Liver (tissue), 9 donors: ENCODE data around the gene SUPT16H. TPM values are rescaled to one million over a fixed set of nuclear protein-coding genes. Genes with fewer than 3 reads are reported as not detected.

ENCODE experiments used
- DNase-seq: peaks from one replicate; pipeline ENCODE4 v3.0.0-alpha.2; 2017; ENCODE audit warnings: low spot score
- H3K27ac ChIP-seq, 2 donors: one replicate each; pipeline ENCODE4 v1.7.0; 2013; ENCODE audit warnings: inconsistent platforms in 2 of 2, low read length in 2 of 2, control low read depth in 1 of 2, low read depth in 1 of 2, mild to moderate bottlenecking in 1 of 2
- H3K27me3 ChIP-seq, 4 donors: one replicate each; pipeline versions ENCODE4 v1.6.1 to v1.7.0; 2013; ENCODE audit warnings: low read length in 3 of 4, inconsistent platforms in 1 of 4, mild to moderate bottlenecking in 1 of 4, moderate library complexity in 1 of 4; ENCODE audit not compliant: control insufficient read depth in 4 of 4, insufficient read depth in 4 of 4
- H3K36me3 ChIP-seq, 4 donors: one replicate each; pipeline versions ENCODE4 v1.6.1 to v1.7.0; 2013; ENCODE audit warnings: low read length in 3 of 4, mild to moderate bottlenecking in 3 of 4, low read depth in 1 of 4, moderate library complexity in 1 of 4; ENCODE audit not compliant: control insufficient read depth in 4 of 4, insufficient read depth in 3 of 4
- H3K4me1 ChIP-seq, 4 donors: one replicate each; pipeline versions ENCODE4 v1.6.1 to v1.7.0; 2013; ENCODE audit warnings: low read length in 3 of 4, mild to moderate bottlenecking in 3 of 4, moderate library complexity in 1 of 4; ENCODE audit not compliant: control insufficient read depth in 4 of 4, insufficient read depth in 4 of 4
- H3K4me3 ChIP-seq, 3 donors: one replicate each; pipeline versions ENCODE4 v1.6.1 to v1.7.0; 2013; ENCODE audit warnings: low read length in 3 of 3, control low read depth in 1 of 3, low read depth in 1 of 3, mild to moderate bottlenecking in 1 of 3
- H3K9ac ChIP-seq, 2 donors: one replicate each; pipeline ENCODE4 v1.7.0; 2013; ENCODE audit warnings: low read length in 2 of 2, mild to moderate bottlenecking in 2 of 2, moderate library complexity in 2 of 2, control low read depth in 1 of 2, low read depth in 1 of 2
- H3K9me3 ChIP-seq, 4 donors: one replicate each; pipeline versions ENCODE4 v1.6.1 to v1.7.0; 2013; ENCODE audit warnings: low read length in 3 of 4; ENCODE audit not compliant: control insufficient read depth in 4 of 4
- EGR1 ChIP-seq, 2 donors: IDR thresholded peaks; 2 replicates each; pipeline ENCODE4 v1.6.1; 2016 to 2018; ENCODE audit warnings: antibody characterized with exemption in 2 of 2, low read depth in 2 of 2
- FOXA1 ChIP-seq: IDR thresholded peaks from 2 replicates; pipeline ENCODE4 v1.6.1; 2016; ENCODE audit warnings: antibody characterized with exemption
- FOXA2 ChIP-seq: IDR thresholded peaks from 2 replicates; pipeline ENCODE4 v1.6.1; 2016; ENCODE audit warnings: antibody characterized with exemption
- GABPA ChIP-seq, 2 donors: IDR thresholded peaks in 1 of 2; conservative IDR thresholded peaks in 1 of 2; 2 replicates each; pipeline ENCODE4 v1.6.1; 2016; ENCODE audit warnings: antibody characterized with exemption in 2 of 2, mild to moderate bottlenecking in 1 of 2, moderate library complexity in 1 of 2
- HNF4A ChIP-seq, 2 donors: conservative IDR thresholded peaks; 2 replicates each; pipeline ENCODE4 v1.6.1; 2016; ENCODE audit warnings: antibody characterized with exemption in 2 of 2, mild to moderate bottlenecking in 2 of 2
- HNF4G ChIP-seq: IDR thresholded peaks from 2 replicates; pipeline ENCODE4 v1.6.1; 2016; ENCODE audit warnings: antibody characterized with exemption
- JUND ChIP-seq, 2 donors: IDR thresholded peaks; 2 replicates each; pipeline ENCODE4 v1.6.1; 2016; ENCODE audit warnings: antibody characterized with exemption in 2 of 2
- NR2F2 ChIP-seq: IDR thresholded peaks from 2 replicates; pipeline ENCODE4 v1.6.1; 2016; ENCODE audit warnings: antibody characterized with exemption
- RAD21 ChIP-seq, 2 donors: IDR thresholded peaks; 2 replicates each; pipeline ENCODE4 v1.6.1; 2016; ENCODE audit warnings: antibody characterized with exemption in 2 of 2, mild to moderate bottlenecking in 2 of 2
- SP1 ChIP-seq: IDR thresholded peaks from 2 replicates; pipeline ENCODE4 v1.6.1; 2018; ENCODE audit warnings: antibody characterized with exemption, mild to moderate bottlenecking
- TAF1 ChIP-seq: conservative IDR thresholded peaks from 2 replicates; pipeline ENCODE4 v1.6.1; 2016; ENCODE audit warnings: antibody characterized with exemption, mild to moderate bottlenecking
- YY1 ChIP-seq: IDR thresholded peaks from 2 replicates; pipeline ENCODE4 v1.6.1; 2016; ENCODE audit warnings: antibody characterized with exemption, mild to moderate bottlenecking
- WGBS: extraction: QIAGEN DNeasy Blood & Tissue Kit; methylation state at CpG from one replicate; pipeline ENCODE4 v1.1.7; 2013; 5-methylcytosine and 5-hydroxymethylcytosine counted together
- polyA plus RNA-seq, 2 donors: library from polyadenylated mRNA; stranded (reverse) in 1 of 2; unstranded in 1 of 2; fragments of 200-250 nt in 1 of 2; fragments of >200 nt in 1 of 2; fragmentation: Nextera tagmentation in 1 of 2; extraction: Ambion mirVana in 1 of 2; gene quantifications; one replicate each; pipeline versions ENCODE4 v1.2.1 to v1.2.3, GENCODE V29; 2013 to 2015
- total RNA-seq, 2 donors: library from RNA; depleted of rRNA; stranded (reverse); fragments of >200 nt; gene quantifications; one replicate each; pipeline ENCODE4 v1.2.3, GENCODE V29; 2014
- TF ChIP-seq, protein P1 (sequence below): IDR thresholded peaks from 2 replicates; pipeline ENCODE4 v1.6.1; 2016; ENCODE audit warnings: antibody characterized with exemption
- TF ChIP-seq, protein P2 (sequence below): IDR thresholded peaks from 2 replicates; pipeline ENCODE4 v1.6.1; 2016; ENCODE audit warnings: antibody characterized with exemption, mild to moderate bottlenecking
- TF ChIP-seq, protein P3 (sequence below): IDR thresholded peaks from 2 replicates; pipeline ENCODE4 v1.6.1; 2016; ENCODE audit warnings: antibody characterized with exemption
- TF ChIP-seq, protein P4 (sequence below): IDR thresholded peaks from 2 replicates; pipeline ENCODE4 v1.6.1; 2016; ENCODE audit warnings: antibody characterized with exemption
- TF ChIP-seq, protein P5 (sequence below): fragments of 150-350 bp; IDR thresholded peaks from 2 replicates; pipeline ENCODE4 v1.5.1; 2017; ENCODE audit warnings: improper control_type of control experiment, low read depth, low read length; ENCODE audit not compliant: missing input control
- donor health status: healthy.
- donor health status: healthy.
- donor health status: healthy.
- donor health status: healthy.
- donor health status: healthy.

Gene SUPT16H
- total and polyA plus RNA-seq, 4 donors = 18.6 to 51.6 (median 23.9) TPM

DNA sequence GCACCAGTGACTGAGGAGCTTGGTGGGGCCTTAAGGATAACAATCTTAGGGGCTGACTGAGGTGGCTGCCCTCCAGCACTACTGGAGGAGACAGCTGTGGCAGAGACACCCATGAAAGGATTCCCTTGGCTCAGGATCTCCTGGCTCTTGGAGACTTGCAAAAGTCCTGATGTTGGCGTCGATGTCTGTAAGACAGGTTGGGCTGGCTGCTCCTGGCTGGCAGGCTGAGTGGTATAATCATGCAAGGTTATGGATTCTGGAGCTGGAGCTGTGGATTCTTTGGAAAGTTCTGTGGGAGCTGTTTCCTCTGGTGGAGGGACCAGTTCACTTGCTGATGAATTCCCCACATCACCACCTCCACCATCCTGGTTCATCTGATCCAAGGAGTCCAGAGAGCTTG is 47.3 kb upstream of the SUPT16H start:
- DNase-seq = no peak
- H3K36me3 ChIP-seq = peaks cover 18 to 43% (median 32%) of the 10 kb centered on the region in 4 donors
- 97% methylated on average over 2 of the region's 2 CpGs for WGBS
- H3K27ac ChIP-seq = no peak overlapping the region
- H3K9ac ChIP-seq = no peak overlapping the region
- H3K27me3 ChIP-seq = no peaks in the 10 kb centered on the region
- TF ChIP-seq EGR1 (IDR thresholded peaks at IDR 0.05; ENCODE audit: low read depth in 2 of 2) (no peak), HNF4G (no peak), RAD21 (IDR thresholded peaks at IDR 0.05) (no peak), FOXA2 (no peak), JUND (IDR thresholded peaks at IDR 0.05) (no peak), YY1 (no peak), TAF1 (no peak), HNF4A (conservative IDR thresholded peaks at IDR 0.05) (no peak), FOXA1 (no peak), SP1 (no peak)
- TF ChIP-seq, protein P1, sequence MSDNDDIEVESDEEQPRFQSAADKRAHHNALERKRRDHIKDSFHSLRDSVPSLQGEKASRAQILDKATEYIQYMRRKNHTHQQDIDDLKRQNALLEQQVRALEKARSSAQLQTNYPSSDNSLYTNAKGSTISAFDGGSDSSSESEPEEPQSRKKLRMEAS = no peak
- TF ChIP-seq, protein P2, sequence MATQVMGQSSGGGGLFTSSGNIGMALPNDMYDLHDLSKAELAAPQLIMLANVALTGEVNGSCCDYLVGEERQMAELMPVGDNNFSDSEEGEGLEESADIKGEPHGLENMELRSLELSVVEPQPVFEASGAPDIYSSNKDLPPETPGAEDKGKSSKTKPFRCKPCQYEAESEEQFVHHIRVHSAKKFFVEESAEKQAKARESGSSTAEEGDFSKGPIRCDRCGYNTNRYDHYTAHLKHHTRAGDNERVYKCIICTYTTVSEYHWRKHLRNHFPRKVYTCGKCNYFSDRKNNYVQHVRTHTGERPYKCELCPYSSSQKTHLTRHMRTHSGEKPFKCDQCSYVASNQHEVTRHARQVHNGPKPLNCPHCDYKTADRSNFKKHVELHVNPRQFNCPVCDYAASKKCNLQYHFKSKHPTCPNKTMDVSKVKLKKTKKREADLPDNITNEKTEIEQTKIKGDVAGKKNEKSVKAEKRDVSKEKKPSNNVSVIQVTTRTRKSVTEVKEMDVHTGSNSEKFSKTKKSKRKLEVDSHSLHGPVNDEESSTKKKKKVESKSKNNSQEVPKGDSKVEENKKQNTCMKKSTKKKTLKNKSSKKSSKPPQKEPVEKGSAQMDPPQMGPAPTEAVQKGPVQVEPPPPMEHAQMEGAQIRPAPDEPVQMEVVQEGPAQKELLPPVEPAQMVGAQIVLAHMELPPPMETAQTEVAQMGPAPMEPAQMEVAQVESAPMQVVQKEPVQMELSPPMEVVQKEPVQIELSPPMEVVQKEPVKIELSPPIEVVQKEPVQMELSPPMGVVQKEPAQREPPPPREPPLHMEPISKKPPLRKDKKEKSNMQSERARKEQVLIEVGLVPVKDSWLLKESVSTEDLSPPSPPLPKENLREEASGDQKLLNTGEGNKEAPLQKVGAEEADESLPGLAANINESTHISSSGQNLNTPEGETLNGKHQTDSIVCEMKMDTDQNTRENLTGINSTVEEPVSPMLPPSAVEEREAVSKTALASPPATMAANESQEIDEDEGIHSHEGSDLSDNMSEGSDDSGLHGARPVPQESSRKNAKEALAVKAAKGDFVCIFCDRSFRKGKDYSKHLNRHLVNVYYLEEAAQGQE = no peak
- TF ChIP-seq, protein P3, sequence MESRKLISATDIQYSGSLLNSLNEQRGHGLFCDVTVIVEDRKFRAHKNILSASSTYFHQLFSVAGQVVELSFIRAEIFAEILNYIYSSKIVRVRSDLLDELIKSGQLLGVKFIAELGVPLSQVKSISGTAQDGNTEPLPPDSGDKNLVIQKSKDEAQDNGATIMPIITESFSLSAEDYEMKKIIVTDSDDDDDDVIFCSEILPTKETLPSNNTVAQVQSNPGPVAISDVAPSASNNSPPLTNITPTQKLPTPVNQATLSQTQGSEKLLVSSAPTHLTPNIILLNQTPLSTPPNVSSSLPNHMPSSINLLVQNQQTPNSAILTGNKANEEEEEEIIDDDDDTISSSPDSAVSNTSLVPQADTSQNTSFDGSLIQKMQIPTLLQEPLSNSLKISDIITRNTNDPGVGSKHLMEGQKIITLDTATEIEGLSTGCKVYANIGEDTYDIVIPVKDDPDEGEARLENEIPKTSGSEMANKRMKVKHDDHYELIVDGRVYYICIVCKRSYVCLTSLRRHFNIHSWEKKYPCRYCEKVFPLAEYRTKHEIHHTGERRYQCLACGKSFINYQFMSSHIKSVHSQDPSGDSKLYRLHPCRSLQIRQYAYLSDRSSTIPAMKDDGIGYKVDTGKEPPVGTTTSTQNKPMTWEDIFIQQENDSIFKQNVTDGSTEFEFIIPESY = no peak
- TF ChIP-seq, protein P4, sequence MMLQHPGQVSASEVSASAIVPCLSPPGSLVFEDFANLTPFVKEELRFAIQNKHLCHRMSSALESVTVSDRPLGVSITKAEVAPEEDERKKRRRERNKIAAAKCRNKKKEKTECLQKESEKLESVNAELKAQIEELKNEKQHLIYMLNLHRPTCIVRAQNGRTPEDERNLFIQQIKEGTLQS = no peak
- peaks cover 0 to 9% (median 6%) of the 10 kb centered on the region in 4 donors for H3K4me1 ChIP-seq
- H3K9me3 ChIP-seq = no peaks in the 10 kb centered on the region
- H3K4me3 ChIP-seq = no peak overlapping the region

DNA sequence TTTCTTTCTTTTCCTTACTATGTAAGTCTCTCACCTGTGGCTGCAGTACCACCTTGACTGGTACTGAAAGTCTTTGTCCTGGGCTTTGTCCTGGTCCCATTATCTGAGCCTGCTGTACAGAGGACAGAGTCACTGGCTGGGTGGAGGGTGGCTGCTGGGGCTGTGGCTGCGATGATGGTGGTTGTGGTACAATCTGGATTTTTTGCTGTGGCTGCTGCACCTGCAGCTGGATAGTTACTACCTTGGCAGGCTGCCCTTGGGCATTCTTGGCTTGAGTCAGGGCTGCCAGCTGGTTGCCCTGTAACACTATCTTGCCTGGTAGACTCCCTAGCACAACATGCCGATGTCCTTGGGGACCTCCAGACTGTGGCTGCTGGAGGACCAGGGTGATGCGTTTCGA is 45.1 kb upstream of the SUPT16H start:
- Histone ChIP-seq H3K9me3 (no peaks in the 10 kb centered on the region), H3K27ac (no peak overlapping the region), H3K4me3 (no peak overlapping the region), H3K36me3 (peaks cover 27 to 59% (median 46%) of the 10 kb centered on the region in 4 donors), H3K4me1 (no peaks in the 10 kb centered on the region), H3K9ac (no peak overlapping the region), H3K27me3 (no peaks in the 10 kb centered on the region)
- no peak for DNase-seq
- TF ChIP-seq NR2F2 = no peak
- TF ChIP-seq, protein P4 = no peak
- no peak for TF ChIP-seq JUND (IDR thresholded peaks at IDR 0.05)
- TF ChIP-seq, protein P5, sequence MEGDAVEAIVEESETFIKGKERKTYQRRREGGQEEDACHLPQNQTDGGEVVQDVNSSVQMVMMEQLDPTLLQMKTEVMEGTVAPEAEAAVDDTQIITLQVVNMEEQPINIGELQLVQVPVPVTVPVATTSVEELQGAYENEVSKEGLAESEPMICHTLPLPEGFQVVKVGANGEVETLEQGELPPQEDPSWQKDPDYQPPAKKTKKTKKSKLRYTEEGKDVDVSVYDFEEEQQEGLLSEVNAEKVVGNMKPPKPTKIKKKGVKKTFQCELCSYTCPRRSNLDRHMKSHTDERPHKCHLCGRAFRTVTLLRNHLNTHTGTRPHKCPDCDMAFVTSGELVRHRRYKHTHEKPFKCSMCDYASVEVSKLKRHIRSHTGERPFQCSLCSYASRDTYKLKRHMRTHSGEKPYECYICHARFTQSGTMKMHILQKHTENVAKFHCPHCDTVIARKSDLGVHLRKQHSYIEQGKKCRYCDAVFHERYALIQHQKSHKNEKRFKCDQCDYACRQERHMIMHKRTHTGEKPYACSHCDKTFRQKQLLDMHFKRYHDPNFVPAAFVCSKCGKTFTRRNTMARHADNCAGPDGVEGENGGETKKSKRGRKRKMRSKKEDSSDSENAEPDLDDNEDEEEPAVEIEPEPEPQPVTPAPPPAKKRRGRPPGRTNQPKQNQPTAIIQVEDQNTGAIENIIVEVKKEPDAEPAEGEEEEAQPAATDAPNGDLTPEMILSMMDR = no peak
- no peak for TF ChIP-seq HNF4G
- TF ChIP-seq FOXA1 = no peak
- no peak for TF ChIP-seq FOXA2
- TF ChIP-seq GABPA (IDR thresholded peaks at IDR 0.05 in 1 of 2, conservative IDR thresholded peaks at IDR 0.05 in 1 of 2) = no peak
- TF ChIP-seq, protein P3 = no peak
- TF ChIP-seq, protein P1 = no peak
- TF ChIP-seq RAD21 (IDR thresholded peaks at IDR 0.05) = no peak
- TF ChIP-seq SP1 = no peak
- 94% methylated on average over 4 of the region's 4 CpGs for WGBS
